GM21717 (cell line): Measurements from ENCODE around the gene HMCN2.
"Not testable (repeated sequence)": the region's sequence is repeated elsewhere in the genome, so short reads cannot be mapped to it uniquely, and the experiment has no call there.

Experiments
- ATAC-seq: cut with Tn5 transposase; IDR thresholded peaks from one replicate; pipeline ENCODE4 v1.9.1; 2021; ENCODE audit warnings: mild to moderate bottlenecking, moderate library complexity; ENCODE audit not compliant: unreplicated experiment

The HMCN2 gene

GRCh38 chr9:130426883-130427282, 161.3 kb downstream of the HMCN2 start:
- ATAC-seq, result no peak

DNA sequence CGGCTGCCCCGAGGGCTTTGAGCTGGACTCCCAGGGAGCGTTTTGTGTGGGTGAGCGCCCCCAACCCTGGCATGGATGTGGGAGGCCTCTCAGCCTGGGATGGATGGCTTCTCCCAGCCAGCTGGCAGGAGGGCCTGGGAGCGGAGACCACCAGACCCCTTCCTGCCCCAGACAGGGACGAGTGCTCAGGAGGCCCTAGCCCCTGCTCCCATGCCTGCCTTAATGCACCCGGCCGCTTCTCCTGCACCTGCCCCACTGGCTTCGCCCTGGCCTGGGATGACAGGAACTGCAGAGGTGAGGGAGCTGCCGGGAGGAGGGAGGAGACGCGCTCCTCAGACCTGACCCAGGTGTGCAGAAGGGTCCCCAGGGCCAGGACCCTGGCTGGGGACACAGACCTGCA, 161.8 kb downstream of the HMCN2 start:
- no peak for ATAC-seq

GRCh38 chr9:130428086-130428665, 162.6 kb downstream of the HMCN2 start:
- ATAC-seq, result no peak

DNA sequence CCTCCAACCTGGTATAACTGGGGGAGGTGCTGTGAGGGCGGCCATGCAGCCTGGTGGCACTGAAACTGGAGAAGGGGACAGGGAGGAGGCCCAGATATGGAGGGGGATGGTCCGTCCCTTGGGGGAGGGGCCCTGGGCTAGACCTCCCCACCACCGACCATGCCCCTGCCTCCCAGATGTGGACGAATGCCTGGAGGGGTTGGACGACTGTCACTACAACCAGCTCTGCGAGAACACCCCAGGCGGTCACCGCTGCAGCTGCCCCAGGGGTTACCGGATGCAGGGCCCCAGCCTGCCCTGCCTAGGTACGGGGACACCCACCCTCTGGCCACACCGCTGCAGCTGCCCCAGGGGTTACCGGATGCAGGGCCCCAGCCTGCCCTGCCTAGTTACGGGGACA, 163.8 kb downstream of the HMCN2 start:
- no peak for ATAC-seq

DNA sequence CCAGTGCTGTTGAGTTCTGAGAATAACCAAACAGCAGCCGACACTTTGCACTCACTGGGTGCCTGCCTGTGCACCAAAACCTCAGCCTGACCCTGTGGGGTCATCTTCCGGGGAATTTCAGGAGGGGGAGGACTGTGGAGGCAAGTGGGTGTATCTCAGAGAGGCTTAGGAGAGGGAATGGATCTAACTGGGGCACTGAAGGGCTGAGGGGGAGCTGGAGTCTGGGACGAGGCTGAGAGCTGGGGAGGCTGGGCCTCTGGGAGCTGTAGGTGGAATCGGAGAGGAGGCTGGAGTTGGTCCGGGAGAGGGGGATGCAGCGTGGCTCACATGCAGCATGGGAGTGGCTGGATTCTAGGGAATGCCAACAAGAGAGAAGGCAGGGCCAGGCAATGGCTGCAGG, 164.3 kb downstream of the HMCN2 start:
- ATAC-seq, result no peak

GRCh38 chr9:130430232-130430631, 164.7 kb downstream of the HMCN2 start:
- ATAC-seq, result no peak

DNA sequence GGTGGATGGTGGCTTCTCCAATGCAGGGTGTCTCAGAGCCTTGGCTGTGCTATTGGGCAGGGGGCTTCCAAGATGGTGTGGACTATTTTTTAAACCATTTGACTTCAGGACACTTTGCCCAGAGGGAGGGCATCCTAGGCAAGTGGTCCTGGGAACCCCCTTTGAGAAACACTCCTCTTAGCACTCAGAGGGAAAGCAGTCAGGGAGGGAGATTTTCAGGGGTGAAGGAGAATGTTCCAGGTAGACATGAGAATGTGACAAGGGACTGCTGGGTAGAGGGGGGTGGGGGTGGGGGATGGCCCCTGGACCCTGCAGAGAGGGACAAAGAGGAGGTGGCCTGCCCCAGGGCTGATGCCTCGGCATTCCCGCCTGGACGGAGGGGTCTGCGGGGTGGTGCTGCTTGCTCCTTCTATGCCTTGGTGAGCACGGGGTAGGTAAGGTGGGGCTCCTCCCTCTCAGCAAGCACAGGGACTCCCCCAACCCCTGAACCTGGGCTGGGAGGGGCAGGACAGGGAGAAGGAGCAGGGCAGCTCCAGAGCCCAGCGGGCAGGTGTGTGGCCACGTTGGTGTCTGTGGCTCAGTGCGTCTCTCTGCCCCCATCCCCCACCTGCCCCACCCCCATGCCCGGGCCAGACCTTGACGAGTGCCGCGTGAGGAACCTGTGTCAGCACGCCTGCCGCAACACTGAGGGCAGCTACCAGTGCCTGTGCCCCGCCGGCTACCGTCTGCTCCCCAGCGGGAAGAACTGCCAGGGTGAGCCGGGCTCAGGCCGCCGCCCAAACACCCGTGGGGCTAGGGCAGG, 165.4 kb downstream of the HMCN2 start:
- ATAC-seq, result no peak

DNA sequence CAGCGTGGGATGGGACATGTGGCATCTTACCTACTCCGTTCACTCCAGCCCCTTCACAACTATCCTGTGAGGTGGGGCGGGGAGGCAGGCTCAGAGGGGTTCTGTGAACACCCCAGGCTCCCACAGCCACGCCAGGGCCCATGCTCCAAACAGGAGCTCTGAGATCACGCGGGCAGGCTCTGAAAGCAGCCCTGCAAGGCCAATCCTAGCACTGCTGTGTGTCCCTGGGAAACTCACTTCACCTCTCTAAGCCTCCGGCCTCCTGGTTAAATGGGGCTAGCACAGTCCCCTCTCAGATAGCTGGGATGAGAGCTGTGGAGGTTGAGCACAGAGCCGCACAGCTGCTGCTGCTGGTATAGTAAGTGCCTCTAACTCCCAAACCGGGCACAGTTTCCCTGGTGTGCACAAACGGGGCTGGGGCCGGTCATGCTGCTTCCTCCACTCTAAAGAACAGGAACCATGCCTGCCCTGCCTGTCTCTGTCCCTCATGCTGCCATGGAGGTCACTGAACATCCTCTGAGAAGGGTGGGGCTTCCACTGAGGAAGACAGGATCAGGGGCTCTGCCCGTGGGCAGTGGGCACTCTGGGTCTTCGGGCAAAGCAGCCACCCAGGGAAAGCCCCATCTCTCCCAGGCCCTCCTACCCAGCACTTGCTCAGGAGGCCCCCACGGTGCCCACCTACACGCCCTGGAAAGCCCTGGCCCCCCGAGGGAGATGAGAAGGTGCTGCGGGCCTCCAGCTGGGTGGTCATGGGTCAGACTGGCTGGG, 166.2 kb downstream of the HMCN2 start:
- ATAC-seq, result no peak

DNA sequence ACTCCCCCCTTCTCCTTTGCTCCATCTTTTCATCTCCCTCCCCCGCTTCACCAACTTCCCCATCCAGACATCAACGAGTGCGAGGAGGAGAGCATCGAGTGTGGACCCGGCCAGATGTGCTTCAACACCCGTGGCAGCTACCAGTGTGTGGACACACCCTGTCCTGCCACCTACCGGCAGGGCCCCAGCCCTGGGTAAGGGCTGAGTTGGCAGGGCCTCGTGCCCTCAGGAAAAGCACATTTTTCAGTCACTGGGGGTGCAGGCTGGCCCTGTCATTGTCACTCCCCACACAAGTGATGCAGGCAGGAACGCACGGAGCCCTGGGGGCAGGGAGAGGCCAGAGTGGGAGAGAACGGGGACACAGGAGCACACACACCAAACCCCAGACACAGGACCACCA, 166.8 kb downstream of the HMCN2 start:
- ATAC-seq, result no peak

- no peak for ATAC-seq
Measured at GRCh38 chr9:130432796-130433167, 167.2 kb downstream of the HMCN2 start.

GRCh38 chr9:130433168-130433946, 167.8 kb downstream of the HMCN2 start:
- no peak for ATAC-seq

GRCh38 chr9:130433947-130434262, 168.3 kb downstream of the HMCN2 start:
- no peak for ATAC-seq

DNA sequence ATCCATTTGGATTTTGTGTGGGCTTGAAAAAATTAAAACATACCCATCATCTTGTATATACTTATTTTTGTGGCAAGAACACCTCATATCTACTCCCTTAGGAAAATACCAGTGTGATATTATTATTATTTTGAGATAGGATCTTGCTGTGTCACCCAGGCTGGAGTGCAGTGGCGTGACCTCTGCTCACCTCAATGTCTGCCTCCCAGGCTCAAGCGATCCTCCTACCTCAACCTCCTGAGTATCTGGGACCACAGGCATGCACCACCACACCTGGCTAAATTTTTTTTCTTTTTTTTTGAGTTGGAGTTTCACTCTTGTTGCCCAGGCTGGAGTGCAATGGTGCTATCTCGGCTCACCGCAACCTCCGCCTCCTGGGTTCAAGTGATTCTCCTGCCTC, 169.1 kb downstream of the HMCN2 start:
- not testable (repeated sequence) for ATAC-seq

DNA sequence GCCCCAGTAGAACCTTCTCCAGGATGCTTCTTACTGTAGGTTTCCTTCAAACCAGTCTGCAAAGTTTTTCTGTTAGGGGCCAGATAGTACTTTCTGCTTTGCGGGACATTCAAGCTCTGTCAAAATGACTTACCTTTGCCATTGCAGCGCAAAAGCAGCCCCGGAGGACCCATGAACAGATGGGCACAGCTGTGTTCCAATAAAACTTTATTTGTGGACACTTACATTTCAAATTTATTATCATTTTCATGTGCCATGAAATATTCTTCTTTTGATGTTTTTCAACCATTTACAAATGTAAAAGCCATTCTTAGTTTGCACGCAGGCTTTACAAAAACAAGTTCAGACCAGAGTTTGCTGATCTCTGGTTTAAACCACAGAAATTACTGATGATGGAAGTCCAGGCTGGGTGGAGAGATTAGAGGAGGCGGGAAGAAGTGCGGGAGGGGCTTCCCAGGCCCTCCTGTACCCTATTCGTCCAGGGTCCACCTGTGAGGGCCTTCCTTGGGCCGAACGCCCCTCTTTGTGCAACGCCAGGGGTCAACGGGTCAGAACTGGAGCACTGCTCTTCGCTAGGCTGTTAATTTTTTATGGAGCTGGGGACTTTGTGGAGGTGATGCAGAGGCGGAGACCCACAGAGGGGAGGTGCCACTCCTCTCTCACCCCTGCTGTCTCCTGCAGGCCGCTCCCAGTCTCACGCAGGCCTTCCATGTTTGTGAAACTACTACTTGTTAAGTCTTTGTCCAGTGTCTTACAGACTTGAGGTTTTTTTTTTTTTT, 171.6 kb downstream of the HMCN2 start:
- no peak for ATAC-seq

GRCh38 chr9:130438382-130438981, 172.9 kb downstream of the HMCN2 start:
- ATAC-seq, result no peak

GRCh38 chr9:130441031-130441430, 175.5 kb downstream of the HMCN2 start:
- no peak for ATAC-seq

DNA sequence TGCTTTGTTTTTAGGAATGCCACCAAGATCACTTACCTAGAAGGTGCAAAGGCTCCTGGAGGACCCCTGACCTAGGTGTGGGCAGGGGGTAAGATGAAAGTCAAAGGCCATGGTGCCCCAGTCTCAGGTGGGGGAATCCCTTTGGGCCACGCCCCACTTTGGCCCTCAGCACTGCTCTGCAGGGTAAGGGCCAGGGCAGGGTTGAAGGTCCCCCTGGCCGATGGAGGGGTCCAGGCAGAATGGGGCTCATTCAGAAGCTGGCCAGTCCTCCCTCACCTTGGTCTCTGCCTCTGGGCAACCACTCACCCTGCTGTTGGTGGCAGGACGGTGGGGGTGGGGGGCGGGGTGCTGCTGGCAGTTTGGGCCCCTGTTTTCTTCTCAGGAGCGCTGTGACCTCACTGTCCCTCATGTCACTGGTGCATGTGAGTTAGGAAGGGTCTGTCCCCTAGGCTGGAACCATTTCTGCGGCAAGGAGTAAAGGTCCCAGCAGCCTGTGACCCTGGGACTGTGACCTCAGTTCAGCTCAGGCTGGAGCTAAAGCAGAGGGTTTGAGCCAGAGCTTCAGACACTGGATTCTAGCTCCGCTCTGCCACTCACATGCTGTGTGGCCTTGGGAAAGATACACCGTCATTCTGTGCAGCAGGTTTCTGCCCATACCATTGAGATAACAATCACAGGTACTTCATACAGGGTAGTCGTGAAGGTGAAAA, 177.3 kb downstream of the HMCN2 start:
- no peak for ATAC-seq

DNA sequence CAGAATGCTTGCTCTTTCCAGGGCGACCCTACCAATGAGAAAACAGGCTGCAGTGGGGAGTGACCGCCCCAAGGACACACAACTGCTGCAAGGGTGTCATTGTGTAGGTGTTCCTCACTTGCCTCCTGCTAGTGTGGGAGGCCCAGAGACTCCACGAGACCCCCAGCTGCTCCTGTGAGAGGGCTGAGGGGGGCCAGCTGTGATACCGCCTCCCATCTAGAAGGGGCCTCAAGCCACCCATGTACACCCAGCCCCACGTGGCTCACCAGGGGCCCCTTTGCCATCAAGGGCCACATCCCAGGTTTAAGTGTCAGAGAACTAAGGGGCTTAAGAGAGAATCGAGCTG, 177.9 kb downstream of the HMCN2 start:
- no peak for ATAC-seq

DNA sequence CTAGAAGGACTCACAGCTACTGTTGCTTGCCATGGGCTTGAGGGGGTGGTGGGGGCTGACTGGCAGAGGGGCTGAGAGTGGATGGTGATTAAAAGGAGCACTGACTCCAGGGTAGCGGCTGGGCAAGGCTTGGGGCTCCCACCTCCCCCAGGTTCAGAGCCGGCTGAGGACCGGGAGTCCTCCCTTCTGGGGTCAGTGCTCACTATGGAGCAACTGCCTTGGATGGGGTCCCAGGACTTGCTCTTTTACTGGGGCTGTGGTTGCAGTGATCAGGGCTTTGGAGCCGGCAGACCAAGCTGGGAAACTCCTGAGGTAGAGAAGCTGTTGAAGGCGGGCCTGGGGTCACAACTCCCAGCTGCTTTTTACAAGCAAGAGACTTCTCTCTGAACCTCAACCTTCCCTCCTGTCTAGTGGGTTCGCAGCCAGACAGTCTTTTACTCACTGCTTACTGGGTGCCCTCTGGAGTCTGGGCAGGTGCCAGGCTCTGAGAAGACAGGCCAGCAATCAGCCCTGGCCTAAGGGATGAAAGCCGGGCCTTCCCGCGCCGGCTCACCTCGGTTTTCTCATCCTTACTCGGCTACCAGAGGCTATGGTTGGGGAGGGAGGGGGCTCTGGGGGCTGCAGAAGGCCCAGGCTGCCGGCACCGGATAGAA, 178.4 kb downstream of the HMCN2 start:
- ATAC-seq, result no peak
